Endothelial cell of umbilical vein (primary cell): ENCODE results near the gene MTERF4. TPM values are rescaled to one million over a fixed set of nuclear protein-coding genes. Genes with fewer than 3 reads are reported as not detected.

Experiments
- BruUV-seq: library from RNA; stranded (reverse); fragments of 400-500 nt; replicated peaks from 2 replicates; lab custom pipeline; 2021; lab: Mats Ljungman, UMichigan
- CTCF ChIA-PET: fragments of 300-600, 350-600 bp; sonication (Branson Sonifier 250); formaldehyde crosslinking; loops from one replicate; lab custom pipeline; 2021; ENCODE audit warnings: antibody characterized with exemption, inconsistent platforms; lab: Charles Lee
- POLR2A ChIA-PET: fragments of 300-600, 350-600 bp; sonication (Branson Sonifier 250); formaldehyde crosslinking; loops from one replicate; lab custom pipeline; 2021; ENCODE audit warnings: antibody characterized with exemption, inconsistent platforms; lab: Charles Lee
- DNase-seq: peaks from one replicate; pipeline ENCODE4 v3.0.0-alpha.2; 2011; ENCODE audit warnings: low read depth, low spot score
- FAIRE-seq: peaks from 2 replicates; lab custom pipeline; 2011; peaks lifted over from hg19 to GRCh38; lab: Jason Lieb, UNC
- H2AFZ ChIP-seq: 2 replicates; pipeline ENCODE4 v1.6.0; 2012; ENCODE audit warnings: low read depth, low read length, control low read depth, inconsistent platforms
- H3K27ac ChIP-seq: 2 replicates; pipeline ENCODE4 v1.5.1; 2011; ENCODE audit warnings: low read depth, mild to moderate bottlenecking, control low read depth, low read length, moderate library complexity; ENCODE audit not compliant: insufficient read depth
- H3K27me3 ChIP-seq, 2 experiments: 2 replicates each; pipeline versions ENCODE4 v1.6.0 to v1.6.1; 2011; ENCODE audit warnings: low read length in 2 of 2, mixed read lengths in 1 of 2; ENCODE audit not compliant: control insufficient read depth in 2 of 2, insufficient read depth in 2 of 2
- H3K36me3 ChIP-seq, 2 experiments: 2 replicates in 1 of 2; 3 replicates in 1 of 2; pipeline ENCODE4 v1.5.1; 2011; ENCODE audit warnings: low read length in 2 of 2, mild to moderate bottlenecking in 1 of 2, moderate library complexity in 1 of 2; ENCODE audit not compliant: control insufficient read depth in 2 of 2, insufficient read depth in 2 of 2; ENCODE audit errors: extremely low read depth in 1 of 2
- H3K4me1 ChIP-seq: 3 replicates; pipeline ENCODE4 v1.5.1; 2011; ENCODE audit warnings: mild to moderate bottlenecking, low read length; ENCODE audit not compliant: control insufficient read depth, insufficient read depth; ENCODE audit errors: extremely low read depth
- H3K4me2 ChIP-seq: 2 replicates; pipeline ENCODE4 v1.6.1; 2011; ENCODE audit warnings: low read length, control low read depth, mixed read lengths; ENCODE audit not compliant: insufficient read depth
- H3K4me3 ChIP-seq, 3 experiments: fragments of 200-600 bp in 1 of 3; sonication (generic), shearing (Covaris generic) in 1 of 3; replicated peaks in 1 of 3; 2 replicates each; pipeline ENCODE4 v1.5.1; 2011 to 2016; ENCODE audit warnings: control low read depth in 3 of 3, low read length in 3 of 3, mild to moderate bottlenecking in 2 of 3, inconsistent platforms in 1 of 3, low read depth in 1 of 3, moderate library complexity in 1 of 3; ENCODE audit not compliant: insufficient read depth in 1 of 3
- H3K79me2 ChIP-seq: 2 replicates; pipeline ENCODE4 v1.6.0; 2012; ENCODE audit warnings: low read length, inconsistent platforms; ENCODE audit not compliant: control insufficient read depth, insufficient read depth
- H3K9ac ChIP-seq: replicated peaks from 2 replicates; pipeline ENCODE3; 2011; ENCODE audit warnings: low read length, control low read depth; ENCODE audit not compliant: insufficient read depth; ENCODE audit errors: extremely low read depth
- H3K9me1 ChIP-seq: replicated peaks from 3 replicates; pipeline ENCODE4 v1.6.0; 2011; ENCODE audit warnings: mild to moderate bottlenecking, low read length; ENCODE audit not compliant: control insufficient read depth, insufficient read depth; ENCODE audit errors: extremely low read depth
- H3K9me3 ChIP-seq: replicated peaks from 2 replicates; pipeline ENCODE4 v1.5.1; 2012; ENCODE audit warnings: low read length, inconsistent platforms; ENCODE audit not compliant: control insufficient read depth, insufficient read depth
- H4K20me1 ChIP-seq: replicated peaks from 2 replicates; pipeline ENCODE3; 2011; ENCODE audit warnings: mild to moderate bottlenecking, low read length; ENCODE audit not compliant: control insufficient read depth, insufficient read depth; ENCODE audit errors: extremely low read depth
- CTCF ChIP-seq, 2 donors: IDR thresholded peaks; 1 replicate in 1 of 2; 2 replicates in 1 of 2; pipeline ENCODE4 v1.5.1; 2011; ENCODE audit warnings: low read length in 2 of 2, mild to moderate bottlenecking in 2 of 2, moderate library complexity in 2 of 2, control low read depth in 1 of 2, inconsistent platforms in 1 of 2, low read depth in 1 of 2; ENCODE audit not compliant: insufficient read depth in 1 of 2; ENCODE audit errors: extremely low read depth in 1 of 2
- EZH2 ChIP-seq: IDR thresholded peaks from 2 replicates; pipeline ENCODE4 v1.6.1; 2012; ENCODE audit warnings: borderline replicate concordance, low read depth, mild to moderate bottlenecking, moderate library complexity, low read length, inconsistent platforms; ENCODE audit not compliant: severe bottlenecking
- FOS ChIP-seq: IDR thresholded peaks from 2 replicates; pipeline ENCODE4 v1.6.1; 2011; ENCODE audit warnings: mild to moderate bottlenecking, low read length, moderate library complexity, borderline replicate concordance; ENCODE audit not compliant: insufficient read depth
- GATA2 ChIP-seq: IDR thresholded peaks from 2 replicates; pipeline ENCODE4 v1.7.0; 2011; ENCODE audit warnings: low read depth, mild to moderate bottlenecking, moderate library complexity, mixed read lengths, low read length; ENCODE audit not compliant: insufficient read length, insufficient read depth
- JUN ChIP-seq: IDR thresholded peaks from 2 replicates; pipeline ENCODE4 v1.6.1; 2011; ENCODE audit warnings: borderline replicate concordance, low read depth; ENCODE audit not compliant: insufficient read length, insufficient read depth
- MAX ChIP-seq: IDR thresholded peaks from 2 replicates; pipeline ENCODE4 v1.6.1; 2011; ENCODE audit not compliant: insufficient read depth, insufficient read length
- MYC ChIP-seq: IDR thresholded peaks from one replicate; pipeline ENCODE4 v1.6.1; 2011; ENCODE audit warnings: mild to moderate bottlenecking, low read depth, low read length
- POLR2A ChIP-seq: IDR thresholded peaks from 2 replicates; pipeline ENCODE4 v1.6.1; 2012; ENCODE audit warnings: low read depth, mild to moderate bottlenecking, control low read depth, low read length
- POLR2AphosphoS5 ChIP-seq: IDR thresholded peaks from 2 replicates; pipeline ENCODE4 v1.6.1; 2012; ENCODE audit warnings: low read depth, mild to moderate bottlenecking, control low read depth, low read length, moderate library complexity; ENCODE audit not compliant: insufficient read depth
- dilution Hi-C: fragments of 300-500 bp; cut with MboI; formaldehyde crosslinking; loops from one replicate; pipeline ENCODE4 v1.15.0; 2019; ENCODE audit warnings: low sequenced_read_pairs; ENCODE audit not compliant: extremely low pct_ligation_motif_present
- intact Hi-C: fragments of 100-400 bp; cut with micrococcal nuclease; formaldehyde crosslinking; loops from one replicate; pipeline ENCODE4 v1.10.0; 2022
- polyA plus RNA-seq, 4 experiments: library from polyadenylated mRNA; depleted of rRNA in 3 of 4; stranded (reverse) in 3 of 4; unstranded in 1 of 4; fragments of >200 nt; gene quantifications; 2 replicates each; pipeline versions ENCODE4 v1.2.1 to v1.2.3, GENCODE V29; 2011 to 2012; ENCODE audit warnings: missing spikeins in 1 of 4
- total RNA-seq: library from RNA; stranded (reverse); gene quantifications from 2 replicates; pipeline ENCODE4 v1.2.3, GENCODE V29; 2021

Gene MTERF4
- total and polyA plus RNA-seq, 2 donors (not counting 3 experiments of a cell fraction or from before 2014, with no cell fraction given) = 14.7 to 27.3 TPM

GRCh38 chr2:241109210-241110088 lies 7.4 kb upstream of the MTERF4 start:
- no TSS peak for BruUV-seq
- no peak overlapping the region for H3K4me2 ChIP-seq
- no peaks in the 10 kb centered on the region for H3K36me3 ChIP-seq
- H3K4me3 ChIP-seq = no peak overlapping the region
- ChIA-PET CTCF (interaction anchor here (1.4 kb wide), 1 partner anchor 12 kb away, joined by 3 read pairs; no protein-coding TSS in a partner anchor), POLR2A (no interaction called here)
- H3K9ac ChIP-seq = no peak overlapping the region
- H3K27ac ChIP-seq = no peak overlapping the region
- intact Hi-C loops = no loop called here
- TF ChIP-seq MYC (no peak), POLR2AphosphoS5 (no peak)
- DNase-seq = no peak
- H4K20me1 ChIP-seq = no peaks in the 10 kb centered on the region
- FAIRE-seq = no peak
- no peaks in the 10 kb centered on the region for H3K9me1 ChIP-seq
- no peaks in the 10 kb centered on the region for H3K79me2 ChIP-seq
- H3K27me3 ChIP-seq = no peaks in the 10 kb centered on the region
- no peak overlapping the region for H2AFZ ChIP-seq
- dilution Hi-C loops = no loop called here
- no peaks in the 10 kb centered on the region for H3K9me3 ChIP-seq
- H3K4me1 ChIP-seq = no peaks in the 10 kb centered on the region

GRCh38 chr2:241108271-241109209 lies 6.5 kb upstream of the MTERF4 start:
- H3K36me3 ChIP-seq = no peaks in the 10 kb centered on the region
- no peaks in the 10 kb centered on the region for H3K9me3 ChIP-seq
- TF ChIP-seq FOS (no peak), GATA2 (no peak), MYC (no peak), POLR2AphosphoS5 (no peak), CTCF (IDR thresholded peaks at IDR 0.05; ENCODE audit: extremely low read depth in 1 of 2, insufficient read depth in 1 of 2, low read depth in 1 of 2, low read length in 2 of 2) (no peak), POLR2A (no peak), JUN (no peak), EZH2 (no peak), MAX (no peak)
- dilution Hi-C loops = no loop called here
- no TSS peak for BruUV-seq
- FAIRE-seq (no peak), DNase-seq (no peak)
- H3K27me3 ChIP-seq = no peaks in the 10 kb centered on the region
- H3K79me2 ChIP-seq = no peaks in the 10 kb centered on the region
- no peak overlapping the region for H3K27ac ChIP-seq
- intact Hi-C loops = no loop called here
- H2AFZ ChIP-seq = no peak overlapping the region
- CTCF ChIA-PET = no interaction called here
- POLR2A ChIA-PET = no interaction called here
- H3K4me1 ChIP-seq = no peaks in the 10 kb centered on the region
- no peak overlapping the region for H3K4me2 ChIP-seq
- no peak overlapping the region for H3K4me3 ChIP-seq
- no peak overlapping the region for H3K9ac ChIP-seq
- no peaks in the 10 kb centered on the region for H3K9me1 ChIP-seq
- H4K20me1 ChIP-seq = no peaks in the 10 kb centered on the region
